22Rv1 (cell line): ENCODE measurements around the gene NOX3.

Experiments
- ZFX ChIP-seq: fragments of 450-650 bp; IDR thresholded peaks from 2 replicates; pipeline ENCODE4 v1.6.1; 2017; ENCODE audit warnings: antibody characterized with exemption, borderline replicate concordance
- TF ChIP-seq, protein P1 (sequence below): fragments of 450-650 bp; IDR thresholded peaks from 2 replicates; pipeline ENCODE4 v1.5.1; 2017; ENCODE audit warnings: mild to moderate bottlenecking

DNA sequence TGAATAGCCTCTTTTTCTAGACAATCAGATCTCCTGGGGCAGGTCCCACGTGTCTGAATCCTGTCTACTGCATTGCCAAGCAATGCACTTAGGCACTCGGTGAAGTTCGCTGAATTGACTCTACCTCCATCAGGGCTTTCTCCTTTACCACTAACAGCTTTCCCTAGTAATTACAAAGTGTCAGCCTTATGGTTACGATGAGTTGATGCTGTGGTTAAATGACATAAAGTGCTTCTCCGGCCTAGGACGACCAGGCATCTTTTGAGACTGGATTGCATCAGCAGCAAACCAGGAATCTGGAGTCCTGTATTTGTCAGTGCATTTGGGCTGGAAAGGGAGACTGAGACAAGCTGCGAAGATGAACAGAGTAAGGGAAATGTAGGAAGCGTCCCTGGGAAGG is 21.5 kb downstream of the NOX3 start:
- TF ChIP-seq, protein P1, sequence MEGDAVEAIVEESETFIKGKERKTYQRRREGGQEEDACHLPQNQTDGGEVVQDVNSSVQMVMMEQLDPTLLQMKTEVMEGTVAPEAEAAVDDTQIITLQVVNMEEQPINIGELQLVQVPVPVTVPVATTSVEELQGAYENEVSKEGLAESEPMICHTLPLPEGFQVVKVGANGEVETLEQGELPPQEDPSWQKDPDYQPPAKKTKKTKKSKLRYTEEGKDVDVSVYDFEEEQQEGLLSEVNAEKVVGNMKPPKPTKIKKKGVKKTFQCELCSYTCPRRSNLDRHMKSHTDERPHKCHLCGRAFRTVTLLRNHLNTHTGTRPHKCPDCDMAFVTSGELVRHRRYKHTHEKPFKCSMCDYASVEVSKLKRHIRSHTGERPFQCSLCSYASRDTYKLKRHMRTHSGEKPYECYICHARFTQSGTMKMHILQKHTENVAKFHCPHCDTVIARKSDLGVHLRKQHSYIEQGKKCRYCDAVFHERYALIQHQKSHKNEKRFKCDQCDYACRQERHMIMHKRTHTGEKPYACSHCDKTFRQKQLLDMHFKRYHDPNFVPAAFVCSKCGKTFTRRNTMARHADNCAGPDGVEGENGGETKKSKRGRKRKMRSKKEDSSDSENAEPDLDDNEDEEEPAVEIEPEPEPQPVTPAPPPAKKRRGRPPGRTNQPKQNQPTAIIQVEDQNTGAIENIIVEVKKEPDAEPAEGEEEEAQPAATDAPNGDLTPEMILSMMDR, result no peak
- no peak for TF ChIP-seq ZFX
